K562 (cell line): ENCODE data around the gene TNFSF4. TPM values are rescaled to one million over a fixed set of nuclear protein-coding genes. Genes with fewer than 3 reads are reported as not detected.

Source experiments
- ATAC-seq: fragments of 200-7000 bp; cut with Tn5 transposase; 3 replicates; pipeline ENCODE4 v1.9.1; 2020; ENCODE audit warnings: moderate library complexity
- BruUV-seq: library from RNA; stranded (reverse); fragments of 400-500 nt; replicated peaks from 2 replicates; lab custom pipeline; 2021; lab: Mats Ljungman, UMichigan
- CTCF ChIA-PET: fragments of 300-600 bp; formaldehyde crosslinking; extraction: SDS; loops from one replicate; lab custom pipeline; 2021; ENCODE audit warnings: low intra/inter-chr PET ratio; lab: Yijun Ruan, JAX
- POLR2A ChIA-PET: fragments of 300-600, 350-650 bp; sonication (Branson Sonifier 250); formaldehyde crosslinking; extraction: SDS; loops from one replicate; lab custom pipeline; 2021; ENCODE audit warnings: antibody characterized with exemption, inconsistent platforms; lab: Yijun Ruan, JAX
- DNase-seq, 4 experiments: peaks; one replicate each; pipeline versions ENCODE4 v3.0.0 to v3.0.0-alpha.2; 2011 to 2018; ENCODE audit warnings: low spot score in 3 of 4, mixed read lengths in 3 of 4; ENCODE audit errors: extremely low read depth in 1 of 4
- FAIRE-seq: peaks from 2 replicates; lab custom pipeline; 2011; peaks lifted over from hg19 to GRCh38; lab: Jason Lieb, UNC
- H2AFZ ChIP-seq: 2 replicates; pipeline ENCODE4 v1.6.0; 2011; ENCODE audit warnings: low read depth, low read length, control low read depth, inconsistent platforms
- H3K27ac ChIP-seq: fragments of 200-600 bp; 3 replicates; pipeline ENCODE4 v1.8.0; 2011; ENCODE audit warnings: low read depth, mild to moderate bottlenecking, control low read depth, inconsistent platforms, low read length, moderate library complexity, mixed read lengths; ENCODE audit errors: extremely low read depth
- H3K27me3 ChIP-seq, 2 experiments: fragments of 300-600 bp in 1 of 2; 2 replicates in 1 of 2; 3 replicates in 1 of 2; pipeline versions ENCODE4 v1.6.0 to v1.8.0; 2011; ENCODE audit warnings: inconsistent platforms in 2 of 2, low read length in 2 of 2, mild to moderate bottlenecking in 1 of 2, mixed read lengths in 1 of 2, moderate library complexity in 1 of 2; ENCODE audit not compliant: control insufficient read depth in 2 of 2, insufficient read depth in 2 of 2
- H3K36me3 ChIP-seq: fragments of 300-600 bp; 3 replicates; pipeline ENCODE4 v1.8.0; 2011; ENCODE audit warnings: mild to moderate bottlenecking, low read length, inconsistent platforms; ENCODE audit not compliant: control insufficient read depth, insufficient read depth
- H3K4me1 ChIP-seq, 2 experiments: fragments of 200-600 bp in 1 of 2; replicated peaks in 1 of 2; 2 replicates in 1 of 2; 3 replicates in 1 of 2; pipeline versions ENCODE4 v1.5.1 to v1.8.0; 2011; ENCODE audit warnings: inconsistent platforms in 2 of 2, low read length in 2 of 2, mild to moderate bottlenecking in 1 of 2, mixed read lengths in 1 of 2, moderate library complexity in 1 of 2; ENCODE audit not compliant: control insufficient read depth in 2 of 2, insufficient read depth in 2 of 2
- H3K4me2 ChIP-seq: 2 replicates; pipeline ENCODE4 v1.6.1; 2011; ENCODE audit warnings: low read length, control low read depth, inconsistent platforms, mixed read lengths; ENCODE audit not compliant: insufficient read depth
- H3K4me3 ChIP-seq: fragments of 200-600 bp; sonication (generic), shearing (Covaris generic); 2 replicates; pipeline ENCODE4 v1.5.1; 2016; ENCODE audit warnings: control low read depth, inconsistent platforms
- H3K79me2 ChIP-seq: fragments of 200-600 bp; 3 replicates; pipeline ENCODE4 v1.8.0; 2011; ENCODE audit warnings: low read length, inconsistent platforms; ENCODE audit not compliant: control insufficient read depth, insufficient read depth
- H3K9ac ChIP-seq, 2 experiments: 2 replicates each; pipeline versions ENCODE4 v1.6.0 to v1.6.1; 2011; ENCODE audit warnings: low read depth in 2 of 2, low read length in 2 of 2, control low read depth in 1 of 2, inconsistent platforms in 1 of 2, mild to moderate bottlenecking in 1 of 2, mixed read lengths in 1 of 2; ENCODE audit not compliant: insufficient read depth in 1 of 2
- H3K9me1 ChIP-seq: one replicate; pipeline ENCODE4 v1.6.0; 2011; ENCODE audit warnings: inconsistent platforms, mild to moderate bottlenecking, low read length, moderate library complexity; ENCODE audit not compliant: control insufficient read depth, insufficient read depth
- H3K9me3 ChIP-seq: replicated peaks from 2 replicates; pipeline ENCODE4 v1.5.1; 2011; ENCODE audit warnings: low read depth, low read length, inconsistent platforms; ENCODE audit not compliant: control insufficient read depth, insufficient read depth
- H4K20me1 ChIP-seq: replicated peaks from 2 replicates; pipeline ENCODE4 v1.6.1; 2011; ENCODE audit warnings: low read length, inconsistent platforms, mixed read lengths; ENCODE audit not compliant: control insufficient read depth, insufficient read depth
- ARNT ChIP-seq, 2 experiments: fragments of 450-650 bp; IDR thresholded peaks; 2 replicates each; pipeline ENCODE4 v1.6.1; 2016; ENCODE audit warnings: mild to moderate bottlenecking in 1 of 2
- FOXA3 ChIP-seq, 2 experiments: fragments of 450-650 bp in 1 of 2; sonication (generic) in 1 of 2; formaldehyde crosslinking; IDR thresholded peaks in 1 of 2; conservative IDR thresholded peaks in 1 of 2; 2 replicates each; pipeline versions ENCODE4 v1.4.0 to v1.8.0; 2020 to 2022; ENCODE audit warnings: mild to moderate bottlenecking in 2 of 2, missing genetic modification reagents in 1 of 2
- HMG20B ChIP-seq: fragments of 250-450 bp; sonication (Bioruptor Pico); IDR thresholded peaks from 2 replicates; pipeline ENCODE4 v1.5.0; 2021; ENCODE audit warnings: mild to moderate bottlenecking
- HOXB6 ChIP-seq: fragments of 250-450 bp; sonication (Bioruptor Pico); IDR thresholded peaks from 2 replicates; pipeline ENCODE4 v1.5.1; 2022; ENCODE audit warnings: mild to moderate bottlenecking, borderline replicate concordance
- PTBP1 ChIP-seq: fragments of 200-400 bp; formaldehyde crosslinking; IDR thresholded peaks from 2 replicates; pipeline ENCODE4 v1.6.1; 2017; ENCODE audit warnings: low read depth, low read length
- RB1 ChIP-seq: fragments of 450-650 bp; IDR thresholded peaks from 2 replicates; pipeline ENCODE4 v1.6.1; 2017; ENCODE audit warnings: low read depth, mild to moderate bottlenecking
- ZNF41 ChIP-seq: fragments of 250-450 bp; sonication (Bioruptor Pico); conservative IDR thresholded peaks from 2 replicates; pipeline ENCODE4 v1.4.0; 2020; ENCODE audit warnings: mild to moderate bottlenecking
- ZNF695 ChIP-seq: fragments of 450-650 bp; formaldehyde crosslinking; IDR thresholded peaks from 2 replicates; pipeline ENCODE4 v1.4.0; 2020; ENCODE audit warnings: mild to moderate bottlenecking, moderate library complexity
- WGBS: fragments of 100-300 bp; shearing (Covaris generic); methylation state at CpG from one replicate; pipeline ENCODE4 v1.1.6; 2016; ENCODE audit warnings: low coverage, mixed read lengths; ENCODE audit not compliant: insufficient coverage; ENCODE audit errors: missing lambda C conversion rate; 5-methylcytosine and 5-hydroxymethylcytosine counted together
- in situ Hi-C: fragments of 300-500 bp; cut with MboI; formaldehyde crosslinking; loops from 4 replicates; pipeline ENCODE4 v1.15.0; 2018; ENCODE audit warnings: inconsistent platforms, mixed read lengths
- intact Hi-C: fragments of 100-400 bp; cut with micrococcal nuclease; formaldehyde crosslinking; loops from 2 replicates; pipeline ENCODE4 v1.14.2; 2022
- polyA plus RNA-seq, 8 experiments: library from polyadenylated mRNA; depleted of rRNA in 4 of 8; stranded (reverse) in 5 of 8; unstranded in 3 of 8; fragments of >200 nt; fragmentation: Nextera tagmentation in 2 of 8; fragmentation: Illumina TruSeq in 1 of 8; extraction: Ambion mirVana in 2 of 8; extraction: Trizol in 1 of 8; gene quantifications; 2 replicates each; pipeline versions ENCODE4 v1.2.1 to v1.2.3, GENCODE V29; 2011 to 2014; ENCODE audit warnings: inconsistent platforms in 1 of 8, missing spikeins in 1 of 8
- total RNA-seq, 7 experiments: library from RNA; depleted of rRNA in 6 of 7; stranded (reverse); fragments of >200 nt in 6 of 7; fragmentation: Illumina TruSeq in 2 of 7; extraction: Trizol in 2 of 7; gene quantifications; 2 replicates each; pipeline versions ENCODE4 v1.2.1 to v1.2.3, GENCODE V29; 2011 to 2021; ENCODE audit warnings: low replicate concordance in 1 of 7

The TNFSF4 gene
- total and polyA plus RNA-seq, 9 of the 15 experiments (the other 6 are each of a cell fraction or from before 2014, with no cell fraction given), result 0.08 to 0.23 (median 0.15) TPM; not detected in 1

- Histone ChIP-seq H3K27me3 (no peaks in the 10 kb centered on the region), H3K9me3 (no peaks in the 10 kb centered on the region), H3K27ac (no peak overlapping the region), H3K36me3 (no peaks in the 10 kb centered on the region), H3K9ac (no peak overlapping the region), H2AFZ (no peak overlapping the region), H4K20me1 (no peaks in the 10 kb centered on the region), H3K79me2 (no peaks in the 10 kb centered on the region)
- no peak for DNase-seq
- intact Hi-C loops, result no loop called here
- BruUV-seq, result no TSS peak
- POLR2A ChIA-PET, result interaction anchor here (0.6 kb wide), 1 partner anchor 1039 kb away, joined by 3 read pairs; no protein-coding TSS in a partner anchor
- 0% methylated on average over 1 of the region's 1 CpG for WGBS
- in situ Hi-C loops, result no loop called here
- no peak for TF ChIP-seq FOXA3 (CRISPR knock-in tag; conservative IDR thresholded peaks at IDR 0.05 in 1 of 2, IDR thresholded peaks at IDR 0.05 in 1 of 2)
- TF ChIP-seq RB1, result no peak
- no peak for TF ChIP-seq PTBP1
- TF ChIP-seq ZNF695, result no peak
- TF ChIP-seq ARNT (IDR thresholded peaks at IDR 0.05), result no peak
- TF ChIP-seq HOXB6 (CRISPR knock-in tag), result no peak
- TF ChIP-seq HMG20B (CRISPR knock-in tag), result no peak
- no peak for TF ChIP-seq ZNF41 (CRISPR knock-in tag)
- TF ChIP-seq, all 486 proteins: peak for 0
- Histone ChIP-seq H3K9me1 (no peaks in the 10 kb centered on the region), H3K4me3 (no peak overlapping the region), H3K4me2 (no peak overlapping the region), H3K4me1 (no peaks in the 10 kb centered on the region)
- no peak for ATAC-seq
- FAIRE-seq, result no peak
- CTCF ChIA-PET, result no interaction called here
Measured at GRCh38 chr1:173162601-173163000, 44.5 kb downstream of the TNFSF4 start.
